ENCODE measurements around the gene C1QTNF8.

Gene C1QTNF8

DNA sequence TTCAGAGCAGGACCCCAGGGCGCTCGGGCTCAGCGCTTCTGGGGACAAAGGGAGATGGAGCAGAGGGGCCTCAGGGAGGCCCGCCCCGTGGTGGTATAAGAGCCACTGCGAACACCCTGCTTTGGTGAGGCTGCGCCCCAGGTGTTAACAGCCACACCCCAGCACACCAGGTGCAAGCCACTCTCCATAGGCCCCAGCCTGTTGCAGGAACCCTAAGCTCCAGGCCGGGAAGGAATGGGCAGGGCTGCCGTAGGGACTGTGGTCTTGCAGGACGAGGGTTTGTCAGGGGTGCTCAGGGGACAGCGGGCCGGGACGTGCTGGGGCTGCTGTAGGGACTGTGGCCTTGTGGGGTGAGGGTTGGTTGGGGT lies 40.5 kb downstream of the C1QTNF8 start:
- no peak for DNase-seq

DNA sequence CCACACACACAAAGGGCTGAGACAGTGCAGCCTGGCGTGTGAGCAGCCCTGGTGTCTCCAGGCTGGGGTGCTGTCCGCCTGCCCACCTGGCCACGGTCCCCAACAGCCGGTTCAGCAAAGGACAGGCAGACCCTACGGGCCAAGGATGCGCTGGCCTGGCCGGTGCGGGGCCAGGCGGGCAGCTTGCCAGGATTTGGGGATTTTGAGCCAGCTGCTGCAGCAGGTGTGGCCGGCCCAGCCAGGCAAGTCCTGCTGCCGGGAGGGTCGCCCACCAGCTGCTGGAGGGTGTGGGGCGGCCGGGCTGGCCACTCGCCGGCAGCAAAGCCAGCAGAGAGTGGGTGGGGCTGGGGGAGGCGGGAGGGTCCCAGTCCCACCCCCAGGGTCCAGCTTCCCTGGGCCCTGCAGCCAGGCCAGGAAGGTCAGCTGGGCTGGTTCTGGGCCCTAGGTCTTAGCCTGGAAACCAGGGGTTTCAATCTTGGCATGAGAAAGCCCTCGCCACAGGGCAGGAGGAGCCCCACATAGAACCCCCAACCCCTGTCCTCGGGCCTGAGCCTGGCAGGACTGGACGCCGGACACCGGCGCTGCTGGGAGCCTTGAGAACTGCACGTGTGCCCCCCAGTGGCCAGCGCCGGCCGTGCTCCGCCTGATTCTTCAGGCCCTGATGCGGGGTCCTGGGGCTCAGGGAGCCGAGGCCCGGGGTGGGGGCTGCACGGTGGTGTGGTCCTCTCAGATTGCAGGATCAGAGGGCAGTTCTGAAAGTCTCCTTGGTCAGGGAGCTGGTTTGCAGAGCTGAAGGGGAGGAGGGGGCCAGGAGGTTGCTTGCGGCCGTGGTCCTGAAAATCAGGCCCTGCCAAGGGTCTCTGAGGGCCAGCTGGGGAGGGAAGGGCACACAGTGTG lies 41.1 kb downstream of the C1QTNF8 start:
- no peak for DNase-seq

DNA sequence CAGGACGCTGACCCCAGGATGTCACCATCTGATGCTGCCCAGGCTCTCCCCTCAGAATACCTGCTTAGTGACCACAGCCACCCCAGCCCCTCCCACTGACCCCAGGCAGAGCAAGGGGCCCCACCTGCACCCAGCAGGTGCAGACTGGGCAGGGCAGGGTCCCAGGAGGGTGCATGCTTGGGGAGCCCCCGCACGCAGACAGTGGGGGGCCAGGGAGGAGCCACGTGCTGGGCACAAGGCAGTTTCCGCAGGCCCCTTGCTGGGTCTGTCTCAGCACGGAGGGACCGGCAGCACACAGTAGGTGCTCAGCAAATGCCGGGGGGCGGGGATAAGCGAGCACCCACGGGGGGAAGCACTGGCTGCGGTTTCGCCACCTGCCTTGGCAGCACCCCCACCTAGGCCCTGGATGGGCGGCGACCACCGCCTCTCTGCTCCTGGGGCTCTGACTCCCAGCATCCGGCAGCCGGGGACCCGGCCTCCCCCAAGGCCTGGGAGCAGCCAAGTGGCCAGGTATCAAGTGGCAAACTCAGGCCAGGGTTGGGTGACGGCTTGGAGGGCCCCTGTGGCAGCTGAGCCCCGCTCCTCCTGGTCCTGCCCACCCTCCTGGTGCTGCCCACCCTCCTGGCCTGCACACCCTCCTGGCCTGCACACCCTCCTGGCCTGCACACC lies 42.2 kb downstream of the C1QTNF8 start:
- no peak for DNase-seq

DNA sequence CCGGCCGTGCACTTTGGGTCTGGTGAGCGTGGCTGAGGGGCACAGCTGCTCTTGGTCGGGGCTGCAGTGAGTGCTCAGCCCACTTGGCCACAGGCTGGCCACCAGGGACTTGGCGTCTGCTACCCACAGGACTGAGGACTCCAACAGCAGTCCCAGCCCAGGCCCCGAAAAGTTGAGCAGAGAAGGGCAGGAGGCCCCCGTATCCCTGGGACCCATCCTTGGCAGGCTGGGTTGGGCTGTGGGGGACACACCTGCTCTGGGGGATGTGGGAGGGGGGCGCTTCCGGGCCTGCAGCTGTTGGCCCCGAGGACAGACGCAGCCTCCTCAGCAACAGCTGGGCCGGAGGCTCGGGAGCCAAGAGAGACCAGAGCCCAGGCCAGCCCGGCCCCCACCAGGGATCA lies 42.9 kb downstream of the C1QTNF8 start:
- no peak for DNase-seq

DNA sequence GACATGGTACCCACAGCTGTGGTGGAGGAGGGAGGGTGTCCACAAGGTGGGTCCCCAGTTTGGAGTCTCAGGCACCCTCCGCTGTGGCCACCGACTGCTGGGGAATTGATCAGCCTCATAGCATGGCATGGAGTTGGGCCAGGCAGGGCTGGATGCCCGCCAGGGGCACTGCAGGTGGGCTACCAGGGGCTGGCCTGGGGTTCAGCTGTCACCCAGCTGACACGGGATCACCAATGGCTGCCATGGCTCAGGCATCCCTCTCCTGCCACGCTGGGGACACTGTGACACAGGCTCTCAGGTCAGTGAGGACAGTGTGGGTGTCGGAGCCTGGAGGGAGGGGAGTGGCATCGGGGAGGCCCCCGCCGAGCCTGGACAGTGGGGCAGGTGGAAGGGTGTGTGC lies 43.3 kb downstream of the C1QTNF8 start:
- no peak for DNase-seq

DNA sequence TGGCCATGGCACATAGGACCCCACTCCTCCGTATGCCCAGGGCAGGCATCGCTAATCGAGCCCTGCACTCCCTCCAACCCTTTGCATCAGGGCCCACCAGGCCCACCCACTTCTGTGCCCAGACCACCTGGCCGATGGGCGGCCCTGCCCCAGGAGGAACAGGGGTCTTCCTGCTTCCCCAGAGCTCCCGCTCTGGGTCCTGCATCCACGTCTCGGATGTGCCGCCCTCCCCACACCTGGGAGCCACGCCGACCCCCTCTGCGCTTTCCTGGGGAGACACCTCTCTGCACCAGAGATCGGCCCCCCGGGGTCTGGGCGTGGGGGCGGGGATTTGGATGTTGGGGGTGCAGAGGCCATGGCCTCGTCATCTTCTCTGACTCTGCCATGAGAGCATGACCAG lies 44.6 kb downstream of the C1QTNF8 start:
- no peak for DNase-seq

DNA sequence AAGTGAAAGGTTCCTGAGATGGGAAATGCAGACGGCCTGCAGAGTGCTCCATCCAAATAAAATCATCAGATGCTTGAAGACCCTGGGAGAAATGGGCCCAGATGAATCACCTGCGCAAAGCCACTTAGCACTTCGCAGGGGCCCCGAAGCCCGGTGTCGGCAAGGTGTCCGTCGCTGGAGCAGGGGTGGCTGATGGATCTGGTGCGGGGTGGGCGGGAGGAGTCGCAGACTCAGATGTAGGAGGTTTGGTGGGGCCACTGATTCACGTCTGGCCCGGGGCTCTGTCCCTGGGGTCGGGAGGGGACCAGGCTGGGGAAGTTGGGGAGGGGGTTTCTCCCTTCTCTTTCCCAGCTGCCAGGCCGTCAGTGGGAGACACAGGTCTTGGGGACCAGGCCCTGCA lies 45.1 kb downstream of the C1QTNF8 start:
- no peak for DNase-seq

DNA sequence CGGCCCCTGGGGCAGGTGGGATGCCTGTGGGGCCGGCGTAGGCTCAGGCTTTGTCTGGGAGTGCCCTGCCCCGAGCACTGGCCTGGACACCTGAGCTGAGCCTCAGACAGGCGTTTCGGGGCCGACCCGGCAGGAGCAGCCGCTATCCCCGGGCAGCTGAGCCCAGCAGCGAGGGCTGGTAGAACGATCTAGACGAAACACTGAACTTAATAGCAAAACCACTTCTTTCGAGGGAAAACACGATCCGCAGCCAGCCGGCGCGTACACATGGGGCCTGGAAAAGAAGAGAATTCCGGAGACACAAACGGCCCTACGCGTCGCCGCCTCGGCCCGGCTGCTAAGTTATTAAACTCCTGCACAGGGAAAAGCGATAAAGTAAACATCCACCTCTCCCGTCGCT lies 45.5 kb downstream of the C1QTNF8 start:
- DNase-seq, result no peak

DNA sequence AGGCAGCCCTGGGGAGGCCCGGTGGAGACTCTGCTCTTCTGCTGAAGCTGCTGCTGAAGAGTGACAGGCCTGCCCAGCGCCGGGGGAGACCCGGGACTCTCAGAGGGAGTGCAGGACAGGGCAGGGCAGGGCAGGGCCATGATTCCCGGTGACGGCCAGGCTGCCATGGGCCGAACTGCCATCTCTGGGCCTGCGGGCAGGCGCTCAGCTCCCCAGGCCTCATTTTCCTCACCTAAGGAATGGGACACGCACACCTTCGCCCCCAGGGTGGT lies 46.1 kb downstream of the C1QTNF8 start:
- DNase-seq, result no peak

DNA sequence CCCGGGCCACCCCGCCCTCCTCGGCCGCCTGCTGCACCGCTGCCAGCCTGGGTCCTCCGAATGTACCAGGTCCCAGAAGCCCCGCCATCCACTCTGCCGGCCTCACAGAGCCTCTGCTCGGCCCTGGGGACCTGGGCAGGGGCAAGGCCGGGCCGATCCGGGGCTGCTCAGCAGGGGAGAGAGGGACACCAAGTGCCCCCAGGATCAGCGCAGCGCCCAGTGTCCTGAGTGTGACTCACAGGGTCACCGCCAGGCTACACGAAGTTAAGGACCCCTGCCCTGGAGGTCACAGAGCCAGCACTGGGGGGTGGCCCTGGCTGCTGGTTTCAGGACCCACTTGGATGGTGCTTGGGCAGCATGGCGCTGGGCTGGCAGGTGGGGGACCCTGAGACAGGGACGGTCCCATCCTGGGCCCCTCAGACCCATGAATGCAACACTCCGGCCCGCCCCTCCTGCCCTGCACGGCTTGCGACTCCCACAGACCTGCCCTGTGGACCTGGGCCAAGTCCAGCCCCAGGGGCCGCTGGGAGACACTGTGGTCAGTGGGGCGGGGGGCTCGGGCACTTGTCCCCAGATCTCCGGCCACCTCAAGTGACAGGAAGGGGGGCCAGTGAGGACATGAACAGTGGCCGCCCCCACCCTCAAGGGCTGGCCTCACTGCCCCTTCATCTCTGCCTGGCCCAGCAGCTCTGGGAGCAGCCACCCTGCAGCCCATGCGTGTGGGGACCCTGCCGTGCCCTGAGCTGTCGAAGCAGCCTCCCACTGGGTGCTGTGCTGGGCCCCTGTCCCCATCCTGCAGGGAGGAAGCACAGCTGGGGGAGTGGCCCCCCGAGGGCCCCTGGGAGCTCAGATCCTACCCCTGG lies 46.7 kb downstream of the C1QTNF8 start:
- no peak for DNase-seq

DNA sequence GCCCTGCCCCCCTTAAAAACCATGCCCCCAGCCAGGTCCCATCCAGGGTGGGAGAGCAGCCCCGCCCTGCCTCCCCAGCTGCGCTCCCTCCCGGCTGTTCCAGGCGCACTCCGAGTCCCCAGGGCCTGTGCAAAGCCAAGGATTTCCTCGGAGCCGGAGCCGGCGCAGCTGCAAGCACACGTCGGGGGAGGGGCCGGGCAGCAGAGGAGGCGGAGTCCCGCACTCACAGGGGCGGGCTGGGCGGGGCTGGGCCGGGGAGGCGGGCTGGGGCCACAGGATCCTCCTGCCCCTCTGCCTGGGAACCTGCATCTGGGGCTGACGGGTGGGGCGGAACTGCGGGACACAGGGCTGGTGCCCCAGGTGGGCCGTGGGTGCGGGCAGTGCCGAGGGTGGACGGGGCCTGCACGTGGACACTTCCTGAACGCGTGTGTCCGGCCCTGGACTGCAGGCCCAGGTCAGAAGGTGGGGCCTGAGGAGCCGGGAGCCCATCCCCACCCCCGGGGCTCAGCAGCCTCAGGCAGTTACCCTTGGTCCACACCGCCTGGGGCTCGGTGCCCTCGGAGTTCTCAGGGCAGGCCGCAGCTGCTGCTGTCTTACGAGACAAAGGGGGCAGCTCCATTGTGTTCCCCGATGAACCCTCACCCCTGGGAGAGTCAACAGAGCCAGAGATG lies 47.5 kb downstream of the C1QTNF8 start:
- no peak for DNase-seq

DNA sequence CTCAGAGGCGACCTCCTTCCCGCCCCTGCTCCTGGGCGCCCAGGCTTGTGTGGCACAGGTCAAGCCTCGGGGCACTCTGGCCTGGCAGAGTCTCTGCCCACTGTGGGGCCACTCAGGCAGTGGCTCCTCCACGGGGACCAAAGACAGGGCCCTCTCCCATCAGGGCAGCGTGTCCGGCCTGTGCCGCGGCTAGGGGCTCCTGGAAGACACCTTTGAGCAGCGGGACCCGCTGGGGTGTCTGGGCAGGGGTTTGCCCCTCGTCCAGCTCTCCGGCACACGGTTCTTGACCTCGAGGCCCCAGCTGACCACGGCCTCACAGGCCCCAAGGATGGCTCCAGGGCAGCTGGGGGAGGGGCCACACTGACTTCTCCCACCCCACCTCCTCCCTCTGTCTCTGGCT lies 48.2 kb downstream of the C1QTNF8 start:
- no peak for DNase-seq

DNA sequence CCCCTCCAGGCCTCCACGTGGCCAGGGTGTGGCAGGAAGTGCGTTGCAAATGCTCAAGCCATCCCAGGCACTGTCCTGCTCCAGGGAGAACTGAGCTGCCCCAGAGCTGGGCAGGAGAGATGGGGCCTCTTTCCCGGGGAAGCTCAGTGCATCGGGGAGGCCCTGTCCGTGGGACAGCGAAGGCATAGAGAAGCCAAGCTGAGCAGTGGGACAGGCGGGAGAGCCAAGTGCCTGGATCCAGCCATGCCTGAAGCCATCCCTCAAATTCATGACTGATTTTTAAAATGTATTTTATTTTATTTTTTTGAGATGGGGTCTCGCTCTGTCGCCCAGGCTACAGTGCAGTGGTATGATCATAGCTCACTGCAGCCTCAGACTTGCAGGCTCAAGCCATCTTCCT lies 48.9 kb downstream of the C1QTNF8 start:
- DNase-seq, result no peak

DNA sequence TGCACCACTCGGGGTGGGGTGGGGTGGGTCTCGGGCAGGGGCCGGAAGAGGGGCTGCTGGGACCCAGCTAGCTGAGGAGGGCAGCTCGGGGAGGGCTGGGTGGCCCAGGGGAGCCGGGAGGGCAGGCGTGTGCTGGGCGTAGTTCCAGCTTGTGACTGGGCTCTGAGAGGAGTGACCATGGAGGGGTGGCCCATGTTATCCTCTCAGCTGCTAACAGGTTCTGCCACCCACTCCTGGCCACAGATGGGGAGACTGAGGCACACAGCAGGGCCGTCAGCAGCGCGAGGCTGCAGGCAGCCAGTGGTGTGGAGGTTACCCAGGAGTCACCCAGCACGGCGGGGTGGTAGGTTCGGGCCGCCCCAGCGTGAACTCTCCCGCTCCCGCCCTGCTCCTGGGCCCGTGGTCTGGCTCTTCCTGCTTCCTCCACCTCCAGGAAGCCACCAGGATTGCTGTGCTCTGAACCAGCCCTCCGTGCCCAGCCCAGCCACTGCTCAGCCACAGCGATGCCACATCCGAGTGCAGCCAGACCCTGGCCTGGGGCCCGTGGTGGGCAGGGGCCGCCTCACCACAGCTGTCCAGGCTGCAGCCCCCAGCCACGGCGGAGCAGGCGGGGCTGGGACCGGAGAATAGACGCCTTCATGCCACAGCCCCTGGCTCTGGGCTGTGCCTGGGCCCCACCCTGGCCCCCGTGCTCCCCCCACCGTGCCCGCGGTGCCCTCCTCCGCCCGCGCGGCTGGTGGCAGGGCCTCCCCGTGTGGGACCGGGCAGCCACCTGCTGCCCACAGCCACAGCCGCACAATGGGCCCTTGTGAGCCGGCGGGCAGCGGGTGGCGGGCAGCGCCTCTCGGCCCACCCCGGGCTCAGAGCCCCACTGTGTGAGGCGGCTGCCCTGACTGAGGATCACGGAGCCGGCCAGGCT lies 49.8 kb downstream of the C1QTNF8 start:
- DNase-seq, result no peak

DNA sequence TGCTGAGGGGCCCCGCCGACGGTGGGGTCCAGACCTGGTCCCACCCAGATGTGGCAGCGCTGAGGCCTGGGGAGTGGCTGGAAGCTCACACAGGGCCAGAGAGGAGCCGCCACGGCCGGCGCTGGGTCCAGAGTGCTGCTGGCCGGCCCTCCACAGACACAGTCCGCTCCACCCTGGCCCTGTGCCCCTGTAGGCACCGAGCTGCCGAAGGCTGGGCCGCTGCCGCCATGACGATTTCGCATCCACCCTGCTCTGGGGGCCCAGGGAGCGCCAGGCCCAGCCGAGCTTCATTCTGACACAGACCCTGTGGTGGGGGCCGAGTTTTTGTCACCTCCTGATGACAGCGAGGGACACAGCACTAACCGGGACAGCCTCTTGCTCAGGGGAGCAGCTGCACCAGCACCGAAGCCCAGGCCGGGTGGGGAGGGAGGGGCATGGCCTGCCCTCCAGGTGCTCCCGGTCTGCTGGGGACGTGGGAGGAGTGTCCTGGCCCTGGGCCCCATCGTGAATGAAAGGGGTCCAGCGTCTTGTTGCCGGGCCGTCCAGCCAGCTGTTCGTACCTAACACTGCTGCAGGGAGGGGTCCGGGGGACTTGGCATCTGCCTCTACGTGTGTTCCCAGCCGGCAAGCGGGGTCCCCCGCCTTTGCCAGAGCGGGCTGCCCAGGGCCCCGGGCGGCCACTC lies 50.6 kb downstream of the C1QTNF8 start:
- DNase-seq, result no peak

DNA sequence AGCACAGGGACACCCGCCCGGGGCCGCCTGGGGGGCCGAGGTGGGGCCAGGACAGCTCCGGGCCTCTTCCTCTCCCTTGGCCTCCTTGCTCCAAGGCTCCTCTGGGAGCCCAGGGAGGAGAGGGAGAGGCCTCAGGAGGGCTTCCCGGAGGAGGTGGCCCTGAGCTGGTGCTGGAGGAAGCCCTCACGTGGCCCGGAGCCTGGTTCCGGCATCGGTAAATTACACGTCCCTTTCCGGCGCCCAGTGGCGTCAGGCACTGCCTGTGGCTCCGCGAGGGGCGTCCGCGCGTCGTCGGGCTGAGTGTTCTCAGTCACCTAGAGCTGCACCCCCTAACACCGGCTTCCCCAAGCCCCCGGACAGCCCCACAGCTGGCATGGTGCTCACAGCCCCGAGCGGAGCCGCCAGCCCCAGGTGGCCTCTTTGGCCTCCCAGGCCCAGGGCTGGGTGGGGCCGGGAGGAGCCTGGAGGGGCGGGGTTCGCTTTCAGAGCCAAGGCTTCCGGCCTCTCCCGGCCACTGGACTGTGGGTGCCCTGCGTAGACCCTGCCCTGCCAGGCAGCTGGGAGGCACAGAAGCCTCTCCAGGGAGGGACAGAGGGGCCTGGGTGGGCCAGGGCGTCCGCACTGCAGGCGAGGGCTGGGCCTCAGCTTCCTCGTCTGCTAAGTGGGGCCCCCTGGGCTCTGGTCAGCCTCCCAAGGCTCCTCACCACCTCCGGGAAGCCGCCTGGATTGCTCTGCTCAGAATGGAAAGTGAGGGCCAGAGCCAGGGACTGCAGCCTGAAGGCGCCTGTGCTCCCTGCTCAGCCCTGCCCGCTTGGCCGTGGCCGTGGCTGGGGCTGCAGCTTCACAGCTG lies 51.4 kb downstream of the C1QTNF8 start:
- no peak for DNase-seq

DNA sequence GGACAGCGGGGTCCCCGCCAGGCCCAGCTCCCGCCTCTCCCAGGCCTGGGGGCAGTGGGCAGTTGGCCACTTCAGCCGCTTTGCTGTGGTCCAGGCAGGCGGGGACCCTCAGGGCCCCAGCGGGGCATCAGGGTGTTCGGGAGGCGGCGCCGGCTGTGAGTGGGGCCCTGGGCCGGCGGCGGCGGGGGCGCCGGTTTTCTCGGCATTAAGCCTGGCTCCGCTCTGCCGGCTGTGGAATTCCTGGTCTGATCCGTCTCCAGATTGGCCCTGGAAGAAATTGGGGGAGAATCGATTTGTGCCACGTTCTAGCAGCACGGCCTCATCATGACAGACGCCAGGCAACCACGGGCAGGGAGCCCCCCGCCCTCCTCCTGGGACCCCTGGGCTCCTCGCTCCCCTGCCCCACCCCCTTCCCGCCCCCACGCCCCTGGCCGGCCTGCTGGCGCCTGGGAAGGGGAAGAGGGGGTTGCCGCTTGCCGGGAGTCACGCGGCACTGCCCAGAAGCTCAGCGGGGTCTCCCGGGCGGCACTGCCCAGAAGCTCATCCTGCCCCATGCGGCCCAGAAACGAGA lies 52.1 kb downstream of the C1QTNF8 start:
- DNase-seq, result no peak

DNA sequence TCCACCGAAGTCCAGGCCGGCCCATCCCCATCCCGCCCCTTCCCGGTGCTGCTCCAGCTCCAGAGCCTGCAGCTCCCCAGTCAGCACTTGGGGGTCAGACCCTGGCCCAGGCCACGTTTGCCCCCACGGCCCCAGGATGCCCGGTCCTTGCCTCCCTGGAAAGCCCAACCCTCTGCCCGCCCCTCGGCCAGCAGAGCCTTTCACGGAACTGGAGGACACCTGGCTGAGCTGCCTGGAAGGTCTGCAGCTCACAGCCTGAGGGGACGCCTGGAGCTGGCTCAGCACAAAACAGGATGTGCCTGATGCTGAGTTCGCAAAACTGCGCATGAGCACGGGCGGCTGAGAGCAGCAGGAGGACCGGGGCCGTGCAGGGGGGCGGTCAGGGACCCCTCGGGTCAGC lies 53.2 kb downstream of the C1QTNF8 start:
- no peak for DNase-seq

DNA sequence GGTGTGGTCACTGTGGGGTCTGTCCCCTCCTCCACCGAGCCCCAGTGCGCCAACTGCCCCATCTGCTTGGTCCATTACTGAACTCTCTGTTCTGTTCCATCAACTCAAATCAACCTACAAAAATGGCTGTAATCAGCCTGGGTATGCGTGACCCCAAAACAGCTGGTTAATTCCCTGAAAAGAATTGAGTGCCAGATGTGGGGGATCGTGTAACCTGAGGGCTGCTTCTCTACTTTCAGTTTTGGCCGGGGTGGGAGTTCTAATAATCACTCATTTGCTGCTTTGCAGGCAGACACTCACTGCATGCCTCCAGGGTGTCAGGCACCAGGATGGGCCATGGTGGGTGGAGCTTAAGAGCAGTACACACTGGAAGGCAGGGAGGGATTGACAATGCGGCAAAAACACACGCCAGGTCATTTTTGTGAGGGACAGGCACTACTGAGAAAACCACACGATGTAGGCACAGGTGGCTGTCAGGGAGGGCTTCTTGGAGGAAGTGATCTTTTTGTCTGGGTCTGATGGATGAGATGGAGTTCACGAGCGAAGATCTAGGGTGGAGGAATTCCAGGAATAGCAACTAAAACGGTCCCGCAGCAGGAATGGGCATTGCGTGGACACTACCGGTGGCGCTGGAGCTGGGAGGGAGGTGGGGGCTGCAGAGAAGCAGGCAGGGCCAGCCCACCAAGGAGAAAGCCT lies 53.8 kb downstream of the C1QTNF8 start:
- DNase-seq, result no peak

DNA sequence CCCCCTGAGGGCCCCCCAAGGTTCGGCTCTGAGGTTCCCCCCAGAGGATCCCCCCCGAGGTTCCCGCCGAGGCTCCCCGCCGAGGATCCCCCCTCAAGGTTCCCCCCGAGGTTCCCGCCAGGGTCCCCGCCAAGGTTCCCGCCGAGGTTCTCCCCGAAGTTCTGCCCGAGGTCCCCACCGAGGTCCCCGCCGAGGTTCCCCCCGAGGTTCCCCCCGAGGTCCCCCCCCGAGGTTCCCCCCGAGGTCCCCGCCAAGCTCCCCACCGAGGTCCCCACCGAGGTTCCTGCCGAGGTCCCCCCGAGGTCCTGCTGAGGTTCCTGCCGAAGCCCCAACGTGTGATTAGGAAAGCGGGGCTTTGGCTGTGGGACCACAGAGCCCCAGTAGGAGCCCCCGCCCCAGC lies 55.7 kb downstream of the C1QTNF8 start:
- no peak for DNase-seq

Measured in NCI-H2081 treated with DMSO at 0.1 percent for 48 hours (cell line).